Stimulated activated naive CD8-positive, alpha-beta T cell treated with anti-CD3 and anti-CD28 coated beads, Interleukin-15, Interleukin-2, amounts not matched to agents 100 ng/mL and 50 ng/mL, for 24 hours (primary cell): Measurements from ENCODE around the gene ZMYND8.
"Not testable (repeated sequence)": the region's sequence is repeated elsewhere in the genome, so short reads cannot be mapped to it uniquely, and the experiment has no call there.

Experiments used
- H3K27ac Mint-ChIP-seq: one replicate; pipeline ENCODE4 v1.8.0; 2021; ENCODE audit warnings: mild to moderate bottlenecking, mixed read lengths
- H3K27me3 Mint-ChIP-seq: one replicate; pipeline ENCODE4 v1.8.0; 2021; ENCODE audit warnings: mixed read lengths
- H3K36me3 Mint-ChIP-seq: one replicate; pipeline ENCODE4 v1.8.0; 2021; ENCODE audit warnings: low read depth, mixed read lengths
- H3K4me1 Mint-ChIP-seq: one replicate; pipeline ENCODE4 v1.8.0; 2021; ENCODE audit warnings: low read depth, mixed read lengths
- H3K4me3 Mint-ChIP-seq: one replicate; pipeline ENCODE4 v1.8.0; 2021; ENCODE audit warnings: mild to moderate bottlenecking, mixed read lengths
- H3K9me3 Mint-ChIP-seq: one replicate; pipeline ENCODE4 v1.8.0; 2021; ENCODE audit warnings: mixed read lengths

Gene ZMYND8

GRCh38 chr20:47258745-47259695, 97.5 kb downstream of the ZMYND8 start:
- no peaks in the 10 kb centered on the region for H3K9me3 Mint-ChIP-seq
- H3K27ac Mint-ChIP-seq, result peak overlapping the region; percentile 75
- peaks cover 46% of the 10 kb centered on the region for H3K36me3 Mint-ChIP-seq
- H3K4me3 Mint-ChIP-seq, result no peak overlapping the region
- peaks cover 31% of the 10 kb centered on the region for H3K4me1 Mint-ChIP-seq
- no peaks in the 10 kb centered on the region for H3K27me3 Mint-ChIP-seq

GRCh38 chr20:47257771-47258170, 98.7 kb downstream of the ZMYND8 start:
- H3K36me3 Mint-ChIP-seq, result peaks cover 53% of the 10 kb centered on the region
- no peak overlapping the region for H3K4me3 Mint-ChIP-seq
- H3K27ac Mint-ChIP-seq, result peak overlapping the region; percentile 46
- H3K4me1 Mint-ChIP-seq, result peaks cover 31% of the 10 kb centered on the region
- H3K9me3 Mint-ChIP-seq, result no peaks in the 10 kb centered on the region
- H3K27me3 Mint-ChIP-seq, result no peaks in the 10 kb centered on the region

- H3K27me3 Mint-ChIP-seq, result no peaks in the 10 kb centered on the region
- H3K27ac Mint-ChIP-seq, result peak overlapping the region; percentile 61
- H3K4me1 Mint-ChIP-seq, result peaks cover 29% of the 10 kb centered on the region
- no peaks in the 10 kb centered on the region for H3K9me3 Mint-ChIP-seq
- H3K36me3 Mint-ChIP-seq, result peaks cover 49% of the 10 kb centered on the region
- no peak overlapping the region for H3K4me3 Mint-ChIP-seq
Measured at GRCh38 chr20:47257256-47257655, 99.2 kb downstream of the ZMYND8 start.

GRCh38 chr20:47256668-47257236, 99.7 kb downstream of the ZMYND8 start:
- peaks cover 45% of the 10 kb centered on the region for H3K36me3 Mint-ChIP-seq
- peaks cover 26% of the 10 kb centered on the region for H3K4me1 Mint-ChIP-seq
- H3K27me3 Mint-ChIP-seq, result no peaks in the 10 kb centered on the region
- no peak overlapping the region for H3K4me3 Mint-ChIP-seq
- H3K9me3 Mint-ChIP-seq, result no peaks in the 10 kb centered on the region
- H3K27ac Mint-ChIP-seq, result peak overlapping the region; percentile 52

DNA sequence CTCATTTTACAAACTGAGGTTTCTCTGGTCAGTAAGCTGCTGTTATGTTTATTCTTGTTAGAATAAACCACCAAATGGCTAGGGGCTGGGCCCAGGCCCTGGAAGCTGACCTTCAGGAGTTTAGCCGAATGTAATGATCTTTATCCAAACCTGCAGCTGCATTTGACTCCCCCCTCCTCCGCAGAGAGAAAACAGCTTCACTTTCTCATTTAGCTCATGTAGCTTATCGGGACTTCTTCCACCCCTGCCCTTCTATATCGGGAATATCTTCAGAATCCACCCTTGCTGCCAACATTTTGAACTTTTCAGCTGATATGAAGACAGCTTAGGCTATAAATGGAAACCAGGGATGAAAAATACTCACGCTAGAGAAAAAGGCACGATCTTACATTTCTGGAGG, 102.6 kb downstream of the ZMYND8 start:
- peaks cover 51% of the 10 kb centered on the region for H3K36me3 Mint-ChIP-seq
- H3K9me3 Mint-ChIP-seq, result no peaks in the 10 kb centered on the region
- no peak overlapping the region for H3K4me3 Mint-ChIP-seq
- H3K4me1 Mint-ChIP-seq, result peaks cover 9% of the 10 kb centered on the region
- no peaks in the 10 kb centered on the region for H3K27me3 Mint-ChIP-seq
- H3K27ac Mint-ChIP-seq, result no peak overlapping the region

GRCh38 chr20:47252879-47253307, 103.6 kb downstream of the ZMYND8 start:
- peaks cover 52% of the 10 kb centered on the region for H3K36me3 Mint-ChIP-seq

GRCh38 chr20:47251154-47252020, 105.1 kb downstream of the ZMYND8 start:
- no peaks in the 10 kb centered on the region for H3K27me3 Mint-ChIP-seq
- H3K27ac Mint-ChIP-seq, result peak overlapping the region; percentile 5
- no peak overlapping the region for H3K4me3 Mint-ChIP-seq
- no peaks in the 10 kb centered on the region for H3K4me1 Mint-ChIP-seq
- peaks cover 54% of the 10 kb centered on the region for H3K36me3 Mint-ChIP-seq
- H3K9me3 Mint-ChIP-seq, result no peaks in the 10 kb centered on the region

More at GRCh38 chr20:47252879-47253307, 103.6 kb downstream of the ZMYND8 start:
- Mint-ChIP-seq H3K27ac (no peak overlapping the region), H3K4me1 (no peaks in the 10 kb centered on the region), H3K4me3 (no peak overlapping the region), H3K9me3 (no peaks in the 10 kb centered on the region), H3K27me3 (no peaks in the 10 kb centered on the region)

DNA sequence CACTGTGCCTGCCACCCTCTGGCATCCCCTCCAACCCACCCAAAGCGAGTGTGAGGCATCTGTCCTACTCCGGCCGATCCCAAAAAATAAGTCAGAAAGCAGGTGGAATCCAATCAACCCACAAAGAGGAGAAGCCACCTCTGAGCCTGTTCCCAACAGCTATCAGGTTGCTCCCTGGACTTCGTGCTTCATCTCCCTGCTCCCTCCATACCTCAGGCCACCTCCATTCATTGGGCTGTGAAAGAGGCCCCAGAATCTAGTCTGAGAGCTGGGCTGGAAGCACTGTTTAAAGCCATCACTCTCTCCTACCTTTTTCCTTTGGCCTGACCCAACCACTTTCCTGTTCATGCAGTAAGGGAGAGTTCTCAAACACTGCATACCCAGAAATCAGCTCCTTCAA, 106.1 kb downstream of the ZMYND8 start:
- H3K4me3 Mint-ChIP-seq, result no peak overlapping the region
- H3K27ac Mint-ChIP-seq, result no peak overlapping the region
- no peaks in the 10 kb centered on the region for H3K4me1 Mint-ChIP-seq
- peaks cover 63% of the 10 kb centered on the region for H3K36me3 Mint-ChIP-seq
- H3K9me3 Mint-ChIP-seq, result no peaks in the 10 kb centered on the region
- no peaks in the 10 kb centered on the region for H3K27me3 Mint-ChIP-seq

DNA sequence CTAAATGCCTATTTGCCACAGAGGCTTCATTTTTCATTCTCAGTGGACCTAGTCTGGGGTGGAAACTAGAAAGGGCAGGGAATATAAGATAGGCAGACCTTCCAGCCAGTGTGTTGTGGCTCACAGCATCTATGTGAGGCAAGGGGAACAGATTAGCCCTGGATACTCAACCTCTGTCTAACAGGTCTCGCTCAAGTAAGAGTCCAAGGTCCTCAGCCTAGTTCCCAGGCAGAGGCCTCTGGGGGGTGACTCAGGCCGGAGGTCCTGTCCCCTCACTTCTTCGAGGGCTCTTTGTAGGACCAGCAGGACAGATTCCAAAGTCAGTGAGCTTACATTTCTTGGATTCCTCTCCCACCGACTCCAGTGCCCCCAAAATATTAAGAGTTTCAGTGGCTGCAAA, 106.6 kb downstream of the ZMYND8 start:
- Mint-ChIP-seq H3K27ac (no peak overlapping the region), H3K4me3 (no peak overlapping the region), H3K27me3 (no peaks in the 10 kb centered on the region), H3K4me1 (no peaks in the 10 kb centered on the region), H3K36me3 (peaks cover 65% of the 10 kb centered on the region), H3K9me3 (no peaks in the 10 kb centered on the region)

GRCh38 chr20:47248448-47248966, 108.0 kb downstream of the ZMYND8 start:
- Mint-ChIP-seq H3K4me1 (no peaks in the 10 kb centered on the region), H3K9me3 (no peaks in the 10 kb centered on the region), H3K36me3 (peaks cover 61% of the 10 kb centered on the region), H3K27me3 (no peaks in the 10 kb centered on the region), H3K4me3 (no peak overlapping the region), H3K27ac (peak overlapping the region; percentile 2)

- Mint-ChIP-seq H3K9me3 (no peaks in the 10 kb centered on the region), H3K27me3 (no peaks in the 10 kb centered on the region), H3K36me3 (peaks cover 63% of the 10 kb centered on the region), H3K4me1 (no peaks in the 10 kb centered on the region), H3K4me3 (no peak overlapping the region), H3K27ac (peak overlapping the region; percentile 23)
Measured at GRCh38 chr20:47247972-47248371, 108.5 kb downstream of the ZMYND8 start.

- Mint-ChIP-seq H3K4me3 (no peak overlapping the region), H3K9me3 (no peaks in the 10 kb centered on the region), H3K4me1 (no peaks in the 10 kb centered on the region), H3K27ac (no peak overlapping the region), H3K27me3 (no peaks in the 10 kb centered on the region), H3K36me3 (peaks cover 69% of the 10 kb centered on the region)
Measured at GRCh38 chr20:47246061-47246777, 110.3 kb downstream of the ZMYND8 start.

DNA sequence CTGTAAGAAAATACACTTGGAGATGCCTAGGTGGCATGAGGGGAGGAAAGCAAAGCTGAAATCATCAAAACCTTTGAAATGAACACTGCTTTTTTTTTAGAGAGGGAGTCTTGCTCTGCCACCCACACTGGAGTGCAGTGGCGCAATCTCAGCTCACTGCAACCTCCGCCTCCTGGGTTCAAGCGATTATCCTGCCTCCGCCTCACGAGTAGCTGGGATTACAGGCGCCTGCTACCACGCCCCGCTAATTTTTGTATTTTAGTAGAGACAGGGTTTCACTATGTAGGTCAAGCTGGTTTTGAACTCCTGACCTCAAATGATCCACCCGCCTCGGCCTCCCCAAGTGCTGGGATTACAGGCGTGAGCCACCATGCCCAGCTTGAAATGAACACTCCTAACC, 111.3 kb downstream of the ZMYND8 start:
- H3K27ac Mint-ChIP-seq, H3K27me3 Mint-ChIP-seq, H3K4me1 Mint-ChIP-seq, H3K9me3 Mint-ChIP-seq, H3K4me3 Mint-ChIP-seq: not testable (repeated sequence)
- H3K36me3 Mint-ChIP-seq, result peaks cover 63% of the 10 kb centered on the region

GRCh38 chr20:47244451-47244850, 112.0 kb downstream of the ZMYND8 start:
- H3K27me3 Mint-ChIP-seq, result no peaks in the 10 kb centered on the region
- H3K4me1 Mint-ChIP-seq, result no peaks in the 10 kb centered on the region
- peaks cover 60% of the 10 kb centered on the region for H3K36me3 Mint-ChIP-seq
- H3K4me3 Mint-ChIP-seq, result no peak overlapping the region
- no peaks in the 10 kb centered on the region for H3K9me3 Mint-ChIP-seq
- H3K27ac Mint-ChIP-seq, result no peak overlapping the region
